HepG2 (cell line): ENCODE measurements around the gene BCLAF1. TPM values are rescaled to one million over a fixed set of nuclear protein-coding genes. Genes with fewer than 3 reads are reported as not detected.

Source experiments
- ATAC-seq: fragments of 200-7000 bp; cut with Tn5 transposase; 3 replicates; pipeline ENCODE4 v1.9.1; 2020; ENCODE audit warnings: mild to moderate bottlenecking, moderate library complexity
- BruUV-seq: library from RNA; stranded (reverse); fragments of 400-500 nt; replicated peaks from 2 replicates; lab custom pipeline; 2021; lab: Mats Ljungman, UMichigan
- CTCF ChIA-PET: fragments of 300-600 bp; formaldehyde crosslinking; extraction: SDS; loops from one replicate; lab custom pipeline; 2021; ENCODE audit warnings: low total read pairs, inconsistent platforms, low intra/inter-chr PET ratio; lab: Yijun Ruan, JAX
- POLR2A ChIA-PET: fragments of 350-600 bp; sonication (Branson Sonifier 250); formaldehyde crosslinking; loops from one replicate; lab custom pipeline; 2020; ENCODE audit warnings: antibody characterized with exemption, inconsistent platforms; lab: Yijun Ruan, JAX
- DNase-seq: peaks from one replicate; pipeline ENCODE4 v3.0.0-alpha.2; 2015; ENCODE audit warnings: low spot score
- FAIRE-seq: peaks from 3 replicates; lab custom pipeline; 2011; peaks lifted over from hg19 to GRCh38; lab: Jason Lieb, UNC
- H2AFZ ChIP-seq: one replicate; pipeline ENCODE4 v1.6.1; 2011; ENCODE audit warnings: low read length, inconsistent platforms
- H3K27ac ChIP-seq: fragments of 300-600 bp; 3 replicates; pipeline ENCODE4 v1.8.0; 2011; ENCODE audit warnings: mixed run types, mild to moderate bottlenecking, mixed read lengths, low read length, inconsistent platforms; ENCODE audit not compliant: insufficient read depth; ENCODE audit errors: extremely low read length
- H3K27me3 ChIP-seq, 2 experiments: fragments of 200-600 bp in 1 of 2; 2 replicates in 1 of 2; 3 replicates in 1 of 2; pipeline versions ENCODE4 v1.6.0 to v1.8.0; 2011; ENCODE audit warnings: low read length in 2 of 2, mild to moderate bottlenecking in 2 of 2, moderate library complexity in 2 of 2, inconsistent platforms in 1 of 2; ENCODE audit not compliant: insufficient read depth in 2 of 2, control insufficient read depth in 1 of 2
- H3K36me3 ChIP-seq, 2 experiments: fragments of 200-600 bp in 1 of 2; replicated peaks in 1 of 2; 2 replicates in 1 of 2; 3 replicates in 1 of 2; pipeline versions ENCODE4 v1.5.1 to v1.8.0; 2011; ENCODE audit warnings: low read length in 2 of 2, inconsistent platforms in 1 of 2; ENCODE audit not compliant: insufficient read depth in 2 of 2, control insufficient read depth in 1 of 2
- H3K4me1 ChIP-seq: 2 replicates; pipeline ENCODE4 v1.5.1; 2012; ENCODE audit warnings: low read length, inconsistent platforms; ENCODE audit not compliant: insufficient read depth
- H3K4me2 ChIP-seq: 2 replicates; pipeline ENCODE4 v1.6.0; 2011; ENCODE audit warnings: low read depth, low read length, inconsistent platforms
- H3K4me3 ChIP-seq, 3 experiments: fragments of 200-600 bp in 1 of 3; sonication (generic), shearing (Covaris generic) in 1 of 3; replicated peaks in 1 of 3; 2 replicates each; pipeline ENCODE4 v1.5.1; 2011 to 2016; ENCODE audit warnings: low read length in 3 of 3, inconsistent platforms in 2 of 3, low read depth in 2 of 3, mild to moderate bottlenecking in 2 of 3, control low read depth in 1 of 3, mixed read lengths in 1 of 3; ENCODE audit not compliant: insufficient read depth in 1 of 3
- H3K79me2 ChIP-seq: one replicate; pipeline ENCODE4 v1.6.1; 2011; ENCODE audit warnings: low read length, inconsistent platforms; ENCODE audit not compliant: insufficient read depth
- H3K9ac ChIP-seq: 2 replicates; pipeline ENCODE4 v1.6.0; 2011; ENCODE audit warnings: mild to moderate bottlenecking, low read depth, low read length, inconsistent platforms; ENCODE audit not compliant: insufficient read depth
- H3K9me3 ChIP-seq: 2 replicates; pipeline ENCODE4 v1.5.1; 2012; ENCODE audit warnings: mild to moderate bottlenecking, low read length
- H4K20me1 ChIP-seq: 2 replicates; pipeline ENCODE4 v1.6.0; 2011; ENCODE audit warnings: inconsistent platforms, mild to moderate bottlenecking, low read length, moderate library complexity; ENCODE audit not compliant: insufficient read depth
- ELF3 ChIP-seq: IDR thresholded peaks from 2 replicates; pipeline ENCODE4 v1.6.1; 2016; ENCODE audit warnings: missing genetic modification reagents, missing compliant biosample characterization
- HOXA5 ChIP-seq: sonication (generic); formaldehyde crosslinking; IDR thresholded peaks from 2 replicates; pipeline ENCODE4 v1.4.0; 2020; ENCODE audit warnings: missing genetic modification reagents
- KAT2B ChIP-seq: fragments of 150-350 bp; IDR thresholded peaks from 2 replicates; pipeline ENCODE4 v1.6.1; 2014; ENCODE audit warnings: low read depth, low read length, borderline replicate concordance
- KMT2B ChIP-seq: IDR thresholded peaks from 2 replicates; pipeline ENCODE4 v1.6.1; 2016; ENCODE audit warnings: missing genetic modification reagents, missing compliant biosample characterization
- POLR2AphosphoS2 ChIP-seq: IDR thresholded peaks from 2 replicates; pipeline ENCODE4 v1.6.1; 2011; ENCODE audit warnings: low read depth, low read length, improper control_type of control experiment
- YY1 ChIP-seq: IDR thresholded peaks from 2 replicates; pipeline ENCODE4 v1.6.1; 2011; ENCODE audit warnings: low read length, low read depth, moderate library complexity, mild to moderate bottlenecking; ENCODE audit not compliant: insufficient read depth, insufficient replicate concordance
- ZBTB21 ChIP-seq: sonication (generic); formaldehyde crosslinking; IDR thresholded peaks from 2 replicates; pipeline ENCODE4 v1.4.0; 2020; ENCODE audit warnings: missing genetic modification reagents
- ZNF10 ChIP-seq: sonication (generic); formaldehyde crosslinking; IDR thresholded peaks from 2 replicates; pipeline ENCODE4 v1.4.0; 2020; ENCODE audit warnings: mild to moderate bottlenecking, low read depth, missing genetic modification reagents, borderline replicate concordance
- ZNF124 ChIP-seq: sonication (generic); formaldehyde crosslinking; IDR thresholded peaks from 2 replicates; pipeline ENCODE4 v1.4.0; 2020; ENCODE audit warnings: missing genetic modification reagents
- ZNF225 ChIP-seq: sonication (generic); formaldehyde crosslinking; IDR thresholded peaks from 2 replicates; pipeline ENCODE4 v1.4.0; 2020; ENCODE audit warnings: mild to moderate bottlenecking, missing genetic modification reagents
- ZNF24 ChIP-seq: fragments of 450-650 bp; IDR thresholded peaks from 2 replicates; pipeline ENCODE4 v1.6.1; 2017; ENCODE audit warnings: antibody characterized with exemption, mild to moderate bottlenecking
- ZNF552 ChIP-seq: sonication (generic); formaldehyde crosslinking; IDR thresholded peaks from 2 replicates; pipeline ENCODE4 v1.9.0; 2022; ENCODE audit warnings: missing genetic modification reagents, mild to moderate bottlenecking, borderline replicate concordance
- ZNF558 ChIP-seq: sonication (generic); formaldehyde crosslinking; IDR thresholded peaks from 2 replicates; pipeline ENCODE4 v1.9.0; 2022; ENCODE audit warnings: mild to moderate bottlenecking, missing genetic modification reagents, borderline replicate concordance
- ZNF580 ChIP-seq: IDR thresholded peaks from 2 replicates; pipeline ENCODE4 v1.6.1; 2016; ENCODE audit warnings: low read depth, borderline replicate concordance
- ZNF740 ChIP-seq: sonication (generic); formaldehyde crosslinking; IDR thresholded peaks from 2 replicates; pipeline ENCODE4 v1.4.0; 2020; ENCODE audit warnings: missing genetic modification reagents
- ZNF792 ChIP-seq: IDR thresholded peaks from 2 replicates; pipeline ENCODE4 v1.6.1; 2016
- ZNF800 ChIP-seq: sonication (generic); formaldehyde crosslinking; IDR thresholded peaks from 2 replicates; pipeline ENCODE4 v1.4.0; 2020; ENCODE audit warnings: missing genetic modification reagents
- WGBS: methylation state at CpG from one replicate; pipeline ENCODE4 v1.1.6; 2017; ENCODE audit warnings: low lambda C conversion rate; 5-methylcytosine and 5-hydroxymethylcytosine counted together
- in situ Hi-C: cut with HindIII; loops from 2 replicates; pipeline ENCODE4 v1.10.0; 2017; ENCODE audit warnings: low pct_unique_long_range_greater_than_20kb; ENCODE audit not compliant: extremely low pct_ligation_motif_present
- intact Hi-C: fragments of 100-400 bp; cut with micrococcal nuclease; formaldehyde crosslinking; loops from one replicate; pipeline ENCODE4 v1.10.0; 2022; ENCODE audit not compliant: unreplicated experiment
- polyA plus RNA-seq, 8 experiments: library from polyadenylated mRNA; depleted of rRNA in 3 of 8; stranded (reverse) in 7 of 8; unstranded in 1 of 8; fragments of >200 nt; fragmentation: Illumina TruSeq in 4 of 8; extraction: Trizol in 4 of 8; gene quantifications; 2 replicates each; pipeline versions ENCODE4 v1.2.1 to v1.2.3, GENCODE V29; 2011 to 2016; ENCODE audit warnings: low read depth in 4 of 8, missing spikeins in 1 of 8, mixed read lengths in 1 of 8; ENCODE audit not compliant: insufficient read depth in 1 of 8
- total RNA-seq, 5 experiments: library from RNA; depleted of rRNA; stranded (reverse); fragments of >200 nt; fragmentation: Illumina TruSeq; extraction: Trizol; gene quantifications; 2 replicates each; pipeline ENCODE4 v1.2.3, GENCODE V29; 2016; ENCODE audit warnings: low read depth in 1 of 5
- TF ChIP-seq, protein P1 (sequence below): sonication (generic); formaldehyde crosslinking; IDR thresholded peaks from 2 replicates; pipeline ENCODE4 v1.5.0; 2020; ENCODE audit warnings: missing genetic modification reagents
- TF ChIP-seq, protein P2 (sequence below): sonication (generic); formaldehyde crosslinking; IDR thresholded peaks from 2 replicates; pipeline ENCODE4 v1.4.0; 2020; ENCODE audit warnings: missing genetic modification reagents

The BCLAF1 gene
- total and polyA plus RNA-seq, 2 of the 13 experiments (the other 11 are each of a cell fraction or from before 2014, with no cell fraction given): 55.3 to 292 TPM

DNA sequence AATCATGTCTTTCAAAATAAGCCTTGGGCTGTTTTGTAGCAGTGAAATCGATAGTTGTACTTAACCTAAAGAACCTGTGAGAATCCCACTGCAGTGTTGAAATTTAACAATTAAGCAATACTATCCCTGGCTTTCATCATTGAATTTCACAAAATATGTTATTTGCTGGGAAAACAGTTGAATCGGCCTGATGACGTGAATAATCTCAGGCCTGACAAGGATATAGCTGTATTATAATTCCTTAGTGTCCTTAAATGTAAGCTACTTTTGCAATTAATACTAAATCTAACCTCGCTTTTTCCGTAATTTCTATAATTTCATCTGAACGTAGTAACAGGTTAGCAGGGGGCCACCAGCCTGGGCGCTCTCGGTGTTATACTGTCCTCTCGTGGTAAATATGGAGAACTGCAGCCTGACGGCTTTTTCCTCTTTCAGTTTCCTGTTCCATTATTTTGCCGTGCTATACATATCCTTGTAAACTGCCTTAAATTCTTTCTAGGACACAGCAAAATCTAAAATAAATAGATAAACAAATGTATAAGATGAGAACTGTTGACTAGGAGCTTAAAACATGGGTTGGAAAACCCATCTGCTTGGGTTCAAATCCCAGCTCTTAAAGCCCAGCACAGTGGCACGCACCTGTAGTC is 63.5 kb downstream of the BCLAF1 start:
- POLR2A ChIA-PET: interaction anchor here (0.5 to 3.1 kb wide), 11 partner anchors 10 to 728 kb away, joined by 3 to 74 read pairs (median 3); partner anchors contain the start of genes BCLAF1 and MTFR2
- ATAC-seq (peak; percentile 82), DNase-seq (peak; percentile 59), FAIRE-seq (peak; percentile 60)
- WGBS: under 1% methylated on average over 12 of the region's 12 CpGs
- Histone ChIP-seq H2AFZ (peak overlapping the region; percentile 93), H3K9ac (peak overlapping the region; percentile 46), H4K20me1 (no peaks in the 10 kb centered on the region), H3K9me3 (no peaks in the 10 kb centered on the region), H3K27me3 (no peaks in the 10 kb centered on the region; a peak in 2 of 5 replicates), H3K4me2 (peak overlapping the region; percentile 85), H3K4me1 (peaks cover 29% of the 10 kb centered on the region), H3K4me3 (peak overlapping the region; percentile 53 to 60 (median 59)), H3K36me3 (no peaks in the 10 kb centered on the region), H3K79me2 (no peaks in the 10 kb centered on the region), H3K27ac (no peak overlapping the region)
- no TSS peak for BruUV-seq
- in situ Hi-C loops (loop anchor here (5.0 kb wide), 2 partner anchors 689 to 774 kb away; no protein-coding TSS in a partner anchor), intact Hi-C loops (loop anchor here (1.0 to 10.0 kb wide), 7 partner anchors 194 to 775 kb away; no protein-coding TSS in a partner anchor)
- CTCF ChIA-PET: interaction anchor here (0.9 to 2.3 kb wide), 5 partner anchors 91 to 775 kb away, joined by 4 to 16 read pairs (median 7); no protein-coding TSS in a partner anchor
- TF ChIP-seq HOXA5 (CRISPR knock-in tag) (peak; percentile 68; the same call in 1 of the 2 replicates), ZNF800 (0 out of 2 replicates have a peak, but pooled peaks have one; percentile 13), ZNF225 (no peak), YY1 (no peak), ZNF558 (CRISPR knock-in tag) (no peak), ZNF792 (CRISPR knock-in tag) (0 out of 2 replicates have a peak, but pooled peaks have one; percentile 22), ZNF24 (no peak), ZNF552 (CRISPR knock-in tag) (no peak), ZNF10 (CRISPR knock-in tag) (no peak), ZNF740 (CRISPR knock-in tag) (no peak), ELF3 (CRISPR knock-in tag) (peak; percentile 76; the same call in 1 of the 2 replicates), ZNF580 (0 out of 2 replicates have a peak, but pooled peaks have one; percentile 28), POLR2AphosphoS2 (no peak), KMT2B (0 out of 2 replicates have a peak, but pooled peaks have one; percentile 25), ZBTB21 (CRISPR knock-in tag) (no peak), ZNF124 (0 out of 2 replicates have a peak, but pooled peaks have one; percentile 61), KAT2B (no peak)
- TF ChIP-seq, protein P1, sequence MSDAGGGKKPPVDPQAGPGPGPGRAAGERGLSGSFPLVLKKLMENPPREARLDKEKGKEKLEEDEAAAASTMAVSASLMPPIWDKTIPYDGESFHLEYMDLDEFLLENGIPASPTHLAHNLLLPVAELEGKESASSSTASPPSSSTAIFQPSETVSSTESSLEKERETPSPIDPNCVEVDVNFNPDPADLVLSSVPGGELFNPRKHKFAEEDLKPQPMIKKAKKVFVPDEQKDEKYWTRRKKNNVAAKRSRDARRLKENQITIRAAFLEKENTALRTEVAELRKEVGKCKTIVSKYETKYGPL (CRISPR knock-in tag): no peak
- TF ChIP-seq, protein P2, sequence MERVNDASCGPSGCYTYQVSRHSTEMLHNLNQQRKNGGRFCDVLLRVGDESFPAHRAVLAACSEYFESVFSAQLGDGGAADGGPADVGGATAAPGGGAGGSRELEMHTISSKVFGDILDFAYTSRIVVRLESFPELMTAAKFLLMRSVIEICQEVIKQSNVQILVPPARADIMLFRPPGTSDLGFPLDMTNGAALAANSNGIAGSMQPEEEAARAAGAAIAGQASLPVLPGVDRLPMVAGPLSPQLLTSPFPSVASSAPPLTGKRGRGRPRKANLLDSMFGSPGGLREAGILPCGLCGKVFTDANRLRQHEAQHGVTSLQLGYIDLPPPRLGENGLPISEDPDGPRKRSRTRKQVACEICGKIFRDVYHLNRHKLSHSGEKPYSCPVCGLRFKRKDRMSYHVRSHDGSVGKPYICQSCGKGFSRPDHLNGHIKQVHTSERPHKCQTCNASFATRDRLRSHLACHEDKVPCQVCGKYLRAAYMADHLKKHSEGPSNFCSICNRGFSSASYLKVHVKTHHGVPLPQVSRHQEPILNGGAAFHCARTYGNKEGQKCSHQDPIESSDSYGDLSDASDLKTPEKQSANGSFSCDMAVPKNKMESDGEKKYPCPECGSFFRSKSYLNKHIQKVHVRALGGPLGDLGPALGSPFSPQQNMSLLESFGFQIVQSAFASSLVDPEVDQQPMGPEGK: peak; percentile 56; the same call in 1 of the 2 replicates
